Osteoblast (primary cell): ENCODE results near the gene MS4A1. TPM values are rescaled to one million over a fixed set of nuclear protein-coding genes. Genes with fewer than 3 reads are reported as not detected.

Experiments
- DNase-seq: peaks from one replicate; pipeline ENCODE4 v3.0.0; 2011; ENCODE audit warnings: low spot score, mixed read lengths; ENCODE audit not compliant: insufficient read length; ENCODE audit errors: missing footprints
- H2AFZ ChIP-seq: 2 replicates; pipeline ENCODE4 v1.6.0; 2011; ENCODE audit warnings: mild to moderate bottlenecking, low read length
- H3K27ac ChIP-seq: 2 replicates; pipeline ENCODE4 v1.5.1; 2011; ENCODE audit warnings: mild to moderate bottlenecking, low read depth, low read length, moderate library complexity
- H3K27me3 ChIP-seq: 2 replicates; pipeline ENCODE4 v1.6.0; 2012; ENCODE audit warnings: mild to moderate bottlenecking, control low read depth, inconsistent platforms, low read length, moderate library complexity; ENCODE audit not compliant: insufficient read depth
- H3K36me3 ChIP-seq: 2 replicates; pipeline ENCODE4 v1.5.1; 2011; ENCODE audit warnings: mild to moderate bottlenecking, low read length, control low read depth, moderate library complexity; ENCODE audit not compliant: insufficient read depth
- H3K4me1 ChIP-seq: 2 replicates; pipeline ENCODE4 v1.5.1; 2011; ENCODE audit warnings: mild to moderate bottlenecking, low read length, control low read depth, moderate library complexity; ENCODE audit not compliant: insufficient read depth
- H3K4me2 ChIP-seq: 2 replicates; pipeline ENCODE4 v1.6.0; 2011; ENCODE audit warnings: mild to moderate bottlenecking, low read length; ENCODE audit not compliant: insufficient read depth
- H3K4me3 ChIP-seq: fragments of 200-600 bp; sonication (generic); 3 replicates; pipeline ENCODE4 v1.5.1; 2012; ENCODE audit warnings: mild to moderate bottlenecking, low read length, inconsistent platforms; ENCODE audit not compliant: insufficient read depth
- H3K79me2 ChIP-seq: 2 replicates; pipeline ENCODE4 v1.6.0; 2012; ENCODE audit warnings: mild to moderate bottlenecking, low read length, control low read depth, inconsistent platforms; ENCODE audit not compliant: insufficient read depth
- H3K9me3 ChIP-seq: 2 replicates; pipeline ENCODE4 v1.5.1; 2011; ENCODE audit warnings: low read depth, low read length, control low read depth
- H4K20me1 ChIP-seq: 2 replicates; pipeline ENCODE4 v1.6.0; 2012; ENCODE audit warnings: mild to moderate bottlenecking, low read length, control low read depth; ENCODE audit not compliant: insufficient read depth
- total RNA-seq: library from RNA; depleted of rRNA; stranded (reverse); fragments of >200 nt; gene quantifications from 2 replicates; pipeline ENCODE4 v1.2.3, GENCODE V29; 2012
- TF ChIP-seq, protein P1 (sequence below): IDR thresholded peaks from 2 replicates; pipeline ENCODE4 v1.5.1; 2011; ENCODE audit warnings: mild to moderate bottlenecking, low read depth, low read length, moderate library complexity; ENCODE audit errors: extremely low read depth

Gene MS4A1
- total RNA-seq, 1 donor: not detected

DNA sequence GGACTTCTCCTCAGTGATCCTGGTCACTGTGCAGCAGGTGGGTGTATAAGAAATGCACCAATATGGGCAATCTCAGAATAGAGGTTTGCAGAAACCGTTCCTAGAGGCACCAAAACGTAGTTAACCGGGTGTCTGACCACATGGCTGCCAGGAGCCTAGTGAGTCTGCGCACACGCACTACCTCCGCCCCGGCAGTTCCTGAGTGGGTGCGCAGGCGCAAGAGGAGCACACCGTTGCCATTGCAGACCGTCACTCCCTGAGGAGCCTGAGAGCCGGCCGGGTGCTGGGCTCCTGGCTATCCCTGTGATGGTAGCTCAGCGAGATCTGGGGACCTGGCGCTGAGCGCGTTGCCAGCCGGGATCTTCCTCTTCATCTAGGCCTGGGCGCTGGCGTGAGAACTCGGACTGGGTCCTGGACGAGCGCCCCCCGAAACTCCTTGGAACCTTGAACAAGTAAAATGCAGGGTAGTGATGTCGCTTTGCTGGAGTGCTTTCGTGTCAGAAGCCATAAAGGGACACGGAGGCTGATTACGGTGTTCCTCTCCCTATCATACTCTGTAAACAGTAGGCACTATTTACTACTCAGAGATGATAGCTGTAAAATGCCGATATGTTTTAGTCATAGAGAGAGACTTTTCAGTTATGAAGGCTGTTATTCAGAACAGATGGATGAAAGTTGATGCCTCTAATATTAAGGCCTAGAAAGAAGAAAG lies 59.7 kb downstream of the MS4A1 start, which contains the start of gene MS4A13:
MS4A13 (plus strand) TSS at position 249 of the 712 bp plus-strand sequence. CDS start 2,692 bp downstream, outside the sequence.
- Histone ChIP-seq H3K9me3 (no peaks in the 10 kb centered on the region), H4K20me1 (no peaks in the 10 kb centered on the region), H3K36me3 (no peaks in the 10 kb centered on the region), H2AFZ (no peak within 1 kb of the TSS), H3K4me2 (no peak within 1 kb of the TSS), H3K27ac (no peak within 1 kb of the TSS), H3K27me3 (no peaks in the 10 kb centered on the region), H3K4me1 (no peaks in the 10 kb centered on the region), H3K79me2 (no peaks in the 10 kb centered on the region), H3K4me3 (no peak within 1 kb of the TSS)
- TF ChIP-seq, protein P1, sequence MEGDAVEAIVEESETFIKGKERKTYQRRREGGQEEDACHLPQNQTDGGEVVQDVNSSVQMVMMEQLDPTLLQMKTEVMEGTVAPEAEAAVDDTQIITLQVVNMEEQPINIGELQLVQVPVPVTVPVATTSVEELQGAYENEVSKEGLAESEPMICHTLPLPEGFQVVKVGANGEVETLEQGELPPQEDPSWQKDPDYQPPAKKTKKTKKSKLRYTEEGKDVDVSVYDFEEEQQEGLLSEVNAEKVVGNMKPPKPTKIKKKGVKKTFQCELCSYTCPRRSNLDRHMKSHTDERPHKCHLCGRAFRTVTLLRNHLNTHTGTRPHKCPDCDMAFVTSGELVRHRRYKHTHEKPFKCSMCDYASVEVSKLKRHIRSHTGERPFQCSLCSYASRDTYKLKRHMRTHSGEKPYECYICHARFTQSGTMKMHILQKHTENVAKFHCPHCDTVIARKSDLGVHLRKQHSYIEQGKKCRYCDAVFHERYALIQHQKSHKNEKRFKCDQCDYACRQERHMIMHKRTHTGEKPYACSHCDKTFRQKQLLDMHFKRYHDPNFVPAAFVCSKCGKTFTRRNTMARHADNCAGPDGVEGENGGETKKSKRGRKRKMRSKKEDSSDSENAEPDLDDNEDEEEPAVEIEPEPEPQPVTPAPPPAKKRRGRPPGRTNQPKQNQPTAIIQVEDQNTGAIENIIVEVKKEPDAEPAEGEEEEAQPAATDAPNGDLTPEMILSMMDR: no peak
- no peak for DNase-seq

Other genes with a start within 250 kb of the MS4A1 start
- gene MS4A4E, start 212.7 kb upstream of the MS4A1 start, total RNA-seq: not detected in 2 replicates
- gene MS4A4A, start 175.2 kb upstream of the MS4A1 start, total RNA-seq: under 0.01 and 0.36 TPM in 2 replicates
- gene MS4A6E, start 128.6 kb upstream of the MS4A1 start, total RNA-seq: not detected in 2 replicates
- gene MS4A7, start 77.3 kb upstream of the MS4A1 start, total RNA-seq: under 0.01 and 0.36 TPM in 2 replicates
- not detected in 2 replicates for gene MS4A14, start 59.4 kb upstream of the MS4A1 start, total RNA-seq
- not detected in 2 replicates for gene MS4A5, start 26.3 kb upstream of the MS4A1 start, total RNA-seq
- not detected in 2 replicates for gene MS4A12, start 36.9 kb downstream of the MS4A1 start, total RNA-seq
- not detected in 2 replicates for gene MS4A13, start 59.5 kb downstream of the MS4A1 start, total RNA-seq
- not detected in 2 replicates for gene MS4A8, start 243.8 kb downstream of the MS4A1 start, total RNA-seq